Thymus (tissue), 11 donors: ENCODE results near the gene SIK1. TPM values are rescaled to one million over a fixed set of nuclear protein-coding genes. Genes with fewer than 3 reads are reported as not detected.
"Not testable (repeated sequence)": the region's sequence is repeated elsewhere in the genome, so short reads cannot be mapped to it uniquely, and the experiment has no call there.

Source experiments
- DNase-seq, 9 donors: peaks; one replicate each; pipeline ENCODE4 v3.0.0-alpha.2; 2013; ENCODE audit warnings: low spot score in 9 of 9, low read depth in 6 of 9, missing footprints in 1 of 9
- H3K27ac ChIP-seq, 2 donors: one replicate each; pipeline ENCODE4 v1.5.1; 2013; ENCODE audit warnings: control low read depth in 1 of 2, low read depth in 1 of 2, low read length in 1 of 2, mild to moderate bottlenecking in 1 of 2, moderate library complexity in 1 of 2
- H3K27me3 ChIP-seq, 2 donors: one replicate each; pipeline ENCODE4 v1.5.1; 2013; ENCODE audit warnings: low read length in 1 of 2; ENCODE audit not compliant: control insufficient read depth in 2 of 2, insufficient read depth in 1 of 2
- H3K36me3 ChIP-seq, 2 donors: one replicate each; pipeline ENCODE4 v1.5.1; 2013; ENCODE audit warnings: low read length in 1 of 2, mild to moderate bottlenecking in 1 of 2, moderate library complexity in 1 of 2; ENCODE audit not compliant: control insufficient read depth in 2 of 2, insufficient read depth in 2 of 2
- H3K4me1 ChIP-seq, 2 donors: one replicate each; pipeline ENCODE4 v1.5.1; 2013; ENCODE audit warnings: low read length in 2 of 2; ENCODE audit not compliant: control insufficient read depth in 2 of 2, insufficient read depth in 2 of 2
- H3K4me3 ChIP-seq, 2 donors: one replicate each; pipeline ENCODE4 v1.5.1; 2013; ENCODE audit warnings: low read length in 2 of 2, control low read depth in 1 of 2, mild to moderate bottlenecking in 1 of 2
- H3K9me3 ChIP-seq, 2 donors: one replicate each; pipeline ENCODE4 v1.5.1; 2013; ENCODE audit warnings: low read length in 1 of 2, mild to moderate bottlenecking in 1 of 2; ENCODE audit not compliant: control insufficient read depth in 2 of 2, insufficient read depth in 1 of 2
- WGBS: extraction: QIAGEN DNeasy Blood & Tissue Kit; methylation state at CpG from one replicate; pipeline ENCODE4 v1.1.7; 2013; 5-methylcytosine and 5-hydroxymethylcytosine counted together
- polyA plus RNA-seq: library from polyadenylated mRNA; stranded (reverse); fragments of 200-250 nt; gene quantifications from one replicate; pipeline ENCODE4 v1.2.3, GENCODE V29; 2013
- total RNA-seq: library from RNA; stranded (reverse); fragments of 120-200 nt; gene quantifications from one replicate; pipeline ENCODE4 v1.2.4, GENCODE V29; 2013
- donor health status: healthy.

Gene SIK1
- total and polyA plus RNA-seq, 2 donors: 1.1 to 16.9 TPM

- H3K4me3 ChIP-seq, H3K27ac ChIP-seq, H3K9me3 ChIP-seq, DNase-seq, H3K27me3 ChIP-seq, H3K4me1 ChIP-seq, H3K36me3 ChIP-seq: not testable (repeated sequence)
- WGBS: no CpG with 5 or more reads among the region's 28 CpGs
These were observed 27.8 kb downstream of the SIK1 start for GRCh38 chr21:43399136-43399535.

DNA sequence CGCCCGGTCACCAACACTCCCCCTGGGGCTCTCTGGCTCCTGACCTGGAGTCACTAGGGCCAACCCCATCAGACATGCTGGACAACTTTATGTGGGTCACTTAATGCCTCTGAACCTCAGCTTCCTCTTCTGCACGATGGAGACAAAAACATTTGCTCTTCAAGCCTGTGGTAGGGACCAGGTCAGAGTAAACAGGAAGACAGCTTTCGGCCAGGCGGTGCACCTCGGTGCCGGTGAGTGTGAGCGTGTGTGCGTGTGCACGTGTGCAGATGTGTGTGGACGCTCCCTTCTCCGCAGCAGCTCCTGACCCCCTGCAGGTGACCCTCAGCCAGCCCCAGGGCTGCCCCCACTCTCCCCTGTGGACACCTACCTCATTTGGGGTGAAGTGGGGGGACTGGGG lies 28.4 kb downstream of the SIK1 start:
- not testable (repeated sequence) for H3K36me3 ChIP-seq, H3K27ac ChIP-seq, H3K27me3 ChIP-seq, H3K4me3 ChIP-seq, H3K4me1 ChIP-seq, H3K9me3 ChIP-seq, DNase-seq
- no CpG with 5 or more reads among the region's 12 CpGs for WGBS

DNA sequence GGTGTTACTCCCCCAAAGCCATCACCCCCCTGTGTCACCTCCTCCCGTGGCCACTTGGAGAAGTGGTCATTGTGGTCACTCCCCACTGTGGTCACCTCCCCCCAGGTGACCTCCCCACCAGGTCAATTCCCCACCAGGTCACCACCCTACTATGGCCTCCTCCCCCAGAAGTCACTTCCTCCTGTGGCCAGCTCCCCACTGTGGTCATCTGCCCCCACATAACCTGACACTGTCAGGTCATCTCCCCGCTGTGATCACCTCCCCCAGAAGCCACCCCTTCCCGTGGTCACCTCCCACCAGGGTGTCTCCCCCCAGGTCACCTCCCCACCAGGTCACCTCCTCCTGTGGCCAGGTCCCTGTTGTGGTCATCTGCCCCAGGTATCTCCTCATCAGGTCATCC lies 28.9 kb downstream of the SIK1 start:
- not testable (repeated sequence) for H3K27me3 ChIP-seq, H3K36me3 ChIP-seq, H3K4me1 ChIP-seq

DNA sequence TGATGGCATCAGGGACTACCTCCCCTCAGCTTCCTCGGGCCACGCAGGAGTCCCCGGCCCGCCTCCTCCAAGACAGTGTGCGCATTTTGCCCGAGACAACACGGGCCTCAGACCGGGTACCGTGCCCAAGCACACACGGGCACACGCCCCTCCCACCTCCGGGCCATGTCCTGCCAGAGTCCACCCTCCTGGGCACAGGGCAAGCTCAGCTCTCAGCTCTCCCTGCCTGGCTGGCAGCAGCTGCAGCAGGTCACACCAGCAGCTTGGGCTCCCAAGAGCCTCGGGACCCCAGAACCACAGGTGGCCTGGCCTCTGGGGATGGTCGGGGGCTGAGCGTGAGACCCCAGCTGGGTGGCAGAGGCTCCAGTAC lies 29.5 kb downstream of the SIK1 start:
- not testable (repeated sequence) for H3K36me3 ChIP-seq, H3K4me3 ChIP-seq, H3K9me3 ChIP-seq, H3K4me1 ChIP-seq, DNase-seq, H3K27ac ChIP-seq, H3K27me3 ChIP-seq
- WGBS: no CpG with 5 or more reads among the region's 15 CpGs

More for the DNA sequence above, 28.9 kb downstream of the SIK1 start:
- H3K9me3 ChIP-seq, H3K27ac ChIP-seq, H3K4me3 ChIP-seq, DNase-seq: not testable (repeated sequence)
- no CpG with 5 or more reads among the region's 3 CpGs for WGBS

- WGBS: no CpG with 5 or more reads among the region's 27 CpGs
- not testable (repeated sequence) for H3K36me3 ChIP-seq, H3K4me1 ChIP-seq, H3K4me3 ChIP-seq, DNase-seq, H3K27me3 ChIP-seq, H3K9me3 ChIP-seq, H3K27ac ChIP-seq
These were observed 30.0 kb downstream of the SIK1 start for GRCh38 chr21:43396788-43397438.

DNA sequence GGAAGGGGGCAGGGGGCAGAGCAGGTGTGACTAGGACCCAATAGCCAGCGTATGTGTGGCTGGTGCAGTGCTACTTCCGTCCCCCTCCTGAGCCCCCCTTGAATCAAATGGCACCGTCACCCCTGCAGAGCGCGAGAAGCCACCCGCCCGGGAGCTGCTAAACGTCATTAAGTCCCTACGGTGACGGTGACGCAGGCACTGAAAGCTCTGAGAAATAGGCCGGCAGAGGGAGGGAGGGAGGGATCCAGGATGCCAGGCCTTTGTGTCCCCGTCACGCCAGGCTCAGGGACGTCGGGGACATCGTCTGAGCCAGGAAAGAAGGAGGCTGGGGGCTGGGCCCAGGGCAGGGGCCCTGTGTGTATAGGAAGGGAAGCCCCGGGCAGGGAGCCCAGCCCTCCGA lies 43.6 kb downstream of the SIK1 start:
- H3K9me3 ChIP-seq, H3K4me3 ChIP-seq, DNase-seq, H3K4me1 ChIP-seq, H3K36me3 ChIP-seq, H3K27me3 ChIP-seq, H3K27ac ChIP-seq: not testable (repeated sequence)
- WGBS: no CpG with 5 or more reads among the region's 19 CpGs

- not testable (repeated sequence) for H3K36me3 ChIP-seq, H3K27ac ChIP-seq, H3K9me3 ChIP-seq, H3K27me3 ChIP-seq, DNase-seq, H3K4me3 ChIP-seq, H3K4me1 ChIP-seq
- 60% methylated on average over 5 of the region's 10 CpGs for WGBS
These were observed 44.0 kb downstream of the SIK1 start for GRCh38 chr21:43382902-43383301.

DNA sequence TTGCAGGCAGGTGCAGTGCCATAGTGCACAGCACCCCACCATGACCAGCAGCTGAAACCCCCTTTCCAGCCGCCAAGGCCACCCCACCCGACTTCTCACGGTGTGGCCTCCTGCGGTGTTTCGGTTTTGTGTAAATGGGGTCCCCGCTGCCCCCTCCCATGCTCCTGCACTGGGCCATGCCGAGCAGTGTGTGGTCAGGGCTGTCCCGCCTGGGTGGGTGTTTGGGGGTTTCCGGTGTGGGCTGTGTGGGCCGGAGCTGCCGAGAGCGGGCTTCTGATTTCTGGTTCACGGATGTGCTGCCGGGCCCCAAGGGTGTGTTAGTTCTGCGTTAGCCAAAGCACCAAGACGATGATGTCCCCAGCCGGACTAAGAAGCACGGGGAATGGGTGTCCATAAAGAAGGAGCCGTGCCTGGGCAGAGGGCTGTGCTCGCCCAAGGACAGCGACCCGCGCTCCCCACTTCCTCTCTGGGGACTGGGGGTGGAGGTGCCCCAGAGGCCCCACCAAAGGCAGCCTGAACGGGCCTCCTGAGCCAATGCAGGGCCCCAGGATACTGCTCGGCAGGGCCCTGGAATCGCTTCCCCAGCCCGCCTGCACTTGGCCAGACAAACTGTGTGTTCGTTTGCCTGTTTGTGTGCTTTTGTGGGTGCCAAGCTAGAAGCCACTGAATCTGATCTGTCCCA lies 45.9 kb downstream of the SIK1 start:
- DNase-seq, H3K27ac ChIP-seq, H3K4me3 ChIP-seq, H3K4me1 ChIP-seq, H3K27me3 ChIP-seq, H3K9me3 ChIP-seq, H3K36me3 ChIP-seq: not testable (repeated sequence)
- WGBS: 92% methylated on average over 4 of the region's 28 CpGs

- not testable (repeated sequence) for H3K4me1 ChIP-seq, DNase-seq, H3K9me3 ChIP-seq, H3K27ac ChIP-seq, H3K4me3 ChIP-seq, H3K27me3 ChIP-seq, H3K36me3 ChIP-seq
- 95% methylated on average over 4 of the region's 11 CpGs for WGBS
These were observed 46.6 kb downstream of the SIK1 start for GRCh38 chr21:43380337-43380736.
